DMS53 treated with DMSO at 0.1 percent for 48 hours (cell line): ENCODE data around the gene DAAM2.

Source experiments
- DNase-seq: peaks from one replicate; lab custom pipeline; 2025; ENCODE audit not compliant: unreplicated experiment; lab: John Stamatoyannopoulos, UW

Gene DAAM2

GRCh38 chr6:39947611-39948068 lies 155.5 kb downstream of the DAAM2 start:
- no peak for DNase-seq

- DNase-seq, result no peak
These were observed 156.1 kb downstream of the DAAM2 start for GRCh38 chr6:39948199-39948791.

GRCh38 chr6:39950125-39950720 lies 158.0 kb downstream of the DAAM2 start:
- no peak for DNase-seq

- DNase-seq, result no peak
These were observed 159.0 kb downstream of the DAAM2 start for GRCh38 chr6:39951191-39951590.

DNA sequence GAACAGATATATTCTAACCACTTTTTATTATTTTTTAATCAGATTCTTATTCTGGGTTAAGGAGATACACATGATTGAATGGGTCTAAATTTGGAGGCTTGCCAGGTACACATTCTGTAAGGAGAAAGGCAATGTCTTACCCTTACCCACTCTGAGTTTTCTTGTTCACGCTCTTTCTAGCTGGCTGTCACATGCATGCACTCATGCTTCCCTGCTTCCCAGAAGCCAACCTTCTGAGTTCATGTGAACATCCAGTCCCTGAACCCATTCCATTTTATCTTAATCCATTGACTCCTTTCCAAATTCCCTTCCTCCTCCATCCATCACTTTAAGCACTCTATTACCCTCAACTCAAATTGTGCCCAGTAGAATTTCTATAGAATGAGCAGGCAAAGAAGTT lies 159.5 kb downstream of the DAAM2 start:
- DNase-seq, result no peak

DNA sequence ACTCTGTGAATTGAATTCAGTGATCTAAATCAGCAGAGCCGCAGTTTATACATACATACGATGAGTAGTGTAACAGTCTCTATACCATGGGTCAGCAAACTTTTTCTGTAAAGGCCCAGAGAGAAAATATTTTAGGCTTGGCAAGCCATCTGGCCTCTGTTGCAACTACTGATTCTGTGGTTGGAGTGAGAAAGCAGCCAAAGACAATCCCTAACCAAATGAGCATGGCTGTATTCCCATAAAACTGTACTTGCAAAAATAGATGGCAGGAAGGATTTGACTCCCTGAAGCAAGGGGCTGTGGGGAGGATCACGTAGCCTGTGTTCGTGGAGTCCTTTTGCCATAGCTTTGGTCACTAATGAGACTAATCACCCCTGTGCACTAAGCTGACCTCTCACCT lies 160.0 kb downstream of the DAAM2 start:
- DNase-seq, result no peak

DNA sequence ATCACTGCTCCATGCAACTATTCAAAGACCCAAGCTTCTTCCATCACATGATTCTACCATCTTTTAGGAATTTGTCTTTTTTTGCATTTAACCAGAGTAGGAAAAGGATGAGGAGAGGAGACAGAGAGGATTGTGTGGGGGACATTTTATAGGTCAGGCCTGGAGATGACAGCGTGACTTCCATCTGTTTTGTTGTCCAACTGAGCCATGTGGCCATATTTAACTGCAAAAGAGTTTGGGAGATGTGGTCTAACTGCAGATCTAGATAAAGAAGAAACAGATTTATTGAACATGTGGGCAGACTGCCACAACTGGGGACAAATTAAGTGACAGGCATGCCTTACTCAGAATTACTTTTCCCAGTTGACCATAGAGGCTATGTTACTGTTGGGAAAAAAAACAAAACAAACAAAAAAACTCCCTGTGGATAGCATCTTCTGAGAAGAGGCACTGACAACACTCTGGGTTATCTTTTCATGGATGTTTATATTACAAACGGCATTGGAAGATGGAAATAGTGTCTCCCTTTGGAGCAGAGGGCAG lies 161.0 kb downstream of the DAAM2 start:
- no peak for DNase-seq
